Liver (tissue), 3 donors: ENCODE measurements around the gene ST3GAL2.

Experiments used
- CTCF ChIP-seq: fragments of 150-350 bp; IDR thresholded peaks from 2 replicates; pipeline ENCODE4 v1.5.1; 2017; ENCODE audit warnings: improper control_type of control experiment, low read depth, low read length; ENCODE audit not compliant: missing input control
- GABPA ChIP-seq, 2 donors: IDR thresholded peaks in 1 of 2; conservative IDR thresholded peaks in 1 of 2; 2 replicates each; pipeline ENCODE4 v1.6.1; 2016; ENCODE audit warnings: antibody characterized with exemption in 2 of 2, mild to moderate bottlenecking in 1 of 2, moderate library complexity in 1 of 2
- JUND ChIP-seq, 2 donors: IDR thresholded peaks; 2 replicates each; pipeline ENCODE4 v1.6.1; 2016; ENCODE audit warnings: antibody characterized with exemption in 2 of 2
- MAX ChIP-seq: IDR thresholded peaks from 2 replicates; pipeline ENCODE4 v1.6.1; 2016; ENCODE audit warnings: antibody characterized with exemption
- RAD21 ChIP-seq, 2 donors: IDR thresholded peaks; 2 replicates each; pipeline ENCODE4 v1.6.1; 2016; ENCODE audit warnings: antibody characterized with exemption in 2 of 2, mild to moderate bottlenecking in 2 of 2
- RXRA ChIP-seq, 2 donors: IDR thresholded peaks; 2 replicates each; pipeline ENCODE4 v1.6.1; 2017 to 2018; ENCODE audit warnings: antibody characterized with exemption in 2 of 2, mild to moderate bottlenecking in 1 of 2
- SP1 ChIP-seq: IDR thresholded peaks from 2 replicates; pipeline ENCODE4 v1.6.1; 2018; ENCODE audit warnings: antibody characterized with exemption, mild to moderate bottlenecking
- YY1 ChIP-seq: IDR thresholded peaks from 2 replicates; pipeline ENCODE4 v1.6.1; 2016; ENCODE audit warnings: antibody characterized with exemption, mild to moderate bottlenecking
- TF ChIP-seq, protein P1 (sequence below): IDR thresholded peaks from 2 replicates; pipeline ENCODE4 v1.6.1; 2016; ENCODE audit warnings: antibody characterized with exemption
- TF ChIP-seq, protein P2 (sequence below): IDR thresholded peaks from 2 replicates; pipeline ENCODE4 v1.6.1; 2016; ENCODE audit warnings: antibody characterized with exemption, mild to moderate bottlenecking
- donor health status: healthy.
- donor health status: healthy.

DNA sequence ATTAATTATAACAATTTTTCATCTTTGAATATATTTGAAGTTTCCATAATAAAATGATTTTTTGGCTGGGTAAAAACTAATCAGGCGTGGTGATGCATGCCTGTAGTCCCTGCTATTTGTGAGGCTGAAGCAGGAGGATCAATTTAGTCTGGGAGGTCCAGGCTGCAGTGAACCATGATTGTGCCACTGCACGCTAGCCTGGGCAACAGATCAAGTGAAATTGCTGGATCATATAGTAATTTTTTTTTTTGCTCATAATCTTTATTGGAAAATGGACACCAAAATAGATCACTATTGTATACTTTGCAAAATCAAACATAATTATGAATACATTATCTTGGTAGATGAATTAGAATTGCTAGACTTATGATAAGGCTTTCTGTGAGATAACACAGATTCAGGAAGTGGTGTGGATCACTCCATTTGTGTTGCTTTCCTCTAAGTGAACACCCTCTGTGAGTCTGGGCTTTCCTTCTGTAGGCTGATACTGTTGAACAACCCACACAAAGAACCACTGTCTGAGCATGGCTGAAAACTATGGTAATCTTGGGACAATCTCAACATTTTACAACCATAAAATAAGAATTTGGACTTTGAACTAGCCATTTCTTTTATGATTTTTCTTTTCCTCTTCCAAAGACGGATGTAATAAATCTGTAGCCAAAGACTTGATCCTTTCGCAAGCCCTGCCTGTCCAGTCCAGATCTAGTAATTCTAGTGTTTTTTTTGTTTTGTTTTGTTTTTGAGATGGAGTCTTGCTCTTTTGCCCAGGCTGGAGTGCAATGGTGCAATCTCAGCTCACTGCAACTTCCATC, 5.6 kb upstream of the ST3GAL2 start:
- TF ChIP-seq CTCF (no peak), YY1 (no peak), RAD21 (IDR thresholded peaks at IDR 0.05) (no peak), MAX (no peak), RXRA (IDR thresholded peaks at IDR 0.05) (no peak), SP1 (no peak), GABPA (IDR thresholded peaks at IDR 0.05 in 1 of 2, conservative IDR thresholded peaks at IDR 0.05 in 1 of 2) (no peak), JUND (IDR thresholded peaks at IDR 0.05) (no peak)
- TF ChIP-seq, protein P1, sequence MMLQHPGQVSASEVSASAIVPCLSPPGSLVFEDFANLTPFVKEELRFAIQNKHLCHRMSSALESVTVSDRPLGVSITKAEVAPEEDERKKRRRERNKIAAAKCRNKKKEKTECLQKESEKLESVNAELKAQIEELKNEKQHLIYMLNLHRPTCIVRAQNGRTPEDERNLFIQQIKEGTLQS = no peak
- TF ChIP-seq, protein P2, sequence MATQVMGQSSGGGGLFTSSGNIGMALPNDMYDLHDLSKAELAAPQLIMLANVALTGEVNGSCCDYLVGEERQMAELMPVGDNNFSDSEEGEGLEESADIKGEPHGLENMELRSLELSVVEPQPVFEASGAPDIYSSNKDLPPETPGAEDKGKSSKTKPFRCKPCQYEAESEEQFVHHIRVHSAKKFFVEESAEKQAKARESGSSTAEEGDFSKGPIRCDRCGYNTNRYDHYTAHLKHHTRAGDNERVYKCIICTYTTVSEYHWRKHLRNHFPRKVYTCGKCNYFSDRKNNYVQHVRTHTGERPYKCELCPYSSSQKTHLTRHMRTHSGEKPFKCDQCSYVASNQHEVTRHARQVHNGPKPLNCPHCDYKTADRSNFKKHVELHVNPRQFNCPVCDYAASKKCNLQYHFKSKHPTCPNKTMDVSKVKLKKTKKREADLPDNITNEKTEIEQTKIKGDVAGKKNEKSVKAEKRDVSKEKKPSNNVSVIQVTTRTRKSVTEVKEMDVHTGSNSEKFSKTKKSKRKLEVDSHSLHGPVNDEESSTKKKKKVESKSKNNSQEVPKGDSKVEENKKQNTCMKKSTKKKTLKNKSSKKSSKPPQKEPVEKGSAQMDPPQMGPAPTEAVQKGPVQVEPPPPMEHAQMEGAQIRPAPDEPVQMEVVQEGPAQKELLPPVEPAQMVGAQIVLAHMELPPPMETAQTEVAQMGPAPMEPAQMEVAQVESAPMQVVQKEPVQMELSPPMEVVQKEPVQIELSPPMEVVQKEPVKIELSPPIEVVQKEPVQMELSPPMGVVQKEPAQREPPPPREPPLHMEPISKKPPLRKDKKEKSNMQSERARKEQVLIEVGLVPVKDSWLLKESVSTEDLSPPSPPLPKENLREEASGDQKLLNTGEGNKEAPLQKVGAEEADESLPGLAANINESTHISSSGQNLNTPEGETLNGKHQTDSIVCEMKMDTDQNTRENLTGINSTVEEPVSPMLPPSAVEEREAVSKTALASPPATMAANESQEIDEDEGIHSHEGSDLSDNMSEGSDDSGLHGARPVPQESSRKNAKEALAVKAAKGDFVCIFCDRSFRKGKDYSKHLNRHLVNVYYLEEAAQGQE = no peak
